Measurements from ENCODE around the gene TSPAN5.

DNA sequence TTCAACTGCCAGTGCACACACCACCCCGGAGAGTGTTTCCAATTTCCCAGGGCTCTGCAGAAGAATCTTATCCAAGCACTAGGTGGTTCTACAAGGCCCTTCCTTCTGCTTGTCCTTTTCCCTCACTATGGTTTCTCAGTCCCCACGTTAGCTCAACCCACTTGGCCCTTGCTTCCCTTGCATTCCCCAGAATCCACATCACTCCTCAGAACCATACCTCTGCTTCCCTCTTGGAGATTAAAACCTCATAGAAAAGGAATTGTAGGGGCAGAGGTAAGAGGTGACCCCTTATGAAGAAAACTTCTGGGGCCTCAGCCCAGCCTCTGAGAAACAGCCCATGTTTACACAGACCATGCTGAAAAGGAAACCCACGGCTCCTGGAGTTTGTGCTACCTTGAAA, 42.4 kb downstream of the TSPAN5 start:
- TF ChIP-seq EP300 (conservative IDR thresholded peaks at IDR 0.05; ENCODE audit: poor library complexity, severe bottlenecking) (no peak), EZH2 (IDR thresholded peaks at IDR 0.05; ENCODE audit: borderline replicate concordance, insufficient read depth, low read length, poor library complexity, severe bottlenecking) (no peak), POLR2AphosphoS5 (IDR thresholded peaks at IDR 0.05) (no peak)
- TF ChIP-seq, protein P1, sequence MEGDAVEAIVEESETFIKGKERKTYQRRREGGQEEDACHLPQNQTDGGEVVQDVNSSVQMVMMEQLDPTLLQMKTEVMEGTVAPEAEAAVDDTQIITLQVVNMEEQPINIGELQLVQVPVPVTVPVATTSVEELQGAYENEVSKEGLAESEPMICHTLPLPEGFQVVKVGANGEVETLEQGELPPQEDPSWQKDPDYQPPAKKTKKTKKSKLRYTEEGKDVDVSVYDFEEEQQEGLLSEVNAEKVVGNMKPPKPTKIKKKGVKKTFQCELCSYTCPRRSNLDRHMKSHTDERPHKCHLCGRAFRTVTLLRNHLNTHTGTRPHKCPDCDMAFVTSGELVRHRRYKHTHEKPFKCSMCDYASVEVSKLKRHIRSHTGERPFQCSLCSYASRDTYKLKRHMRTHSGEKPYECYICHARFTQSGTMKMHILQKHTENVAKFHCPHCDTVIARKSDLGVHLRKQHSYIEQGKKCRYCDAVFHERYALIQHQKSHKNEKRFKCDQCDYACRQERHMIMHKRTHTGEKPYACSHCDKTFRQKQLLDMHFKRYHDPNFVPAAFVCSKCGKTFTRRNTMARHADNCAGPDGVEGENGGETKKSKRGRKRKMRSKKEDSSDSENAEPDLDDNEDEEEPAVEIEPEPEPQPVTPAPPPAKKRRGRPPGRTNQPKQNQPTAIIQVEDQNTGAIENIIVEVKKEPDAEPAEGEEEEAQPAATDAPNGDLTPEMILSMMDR (IDR thresholded peaks at IDR 0.05; ENCODE audit: poor library complexity, severe bottlenecking) = no peak

All from neural cell (in vitro differentiated cells).